Forelimb muscle (tissue), 1 donor: ENCODE results near the gene JOSD2. TPM values are rescaled to one million over a fixed set of nuclear protein-coding genes. Genes with fewer than 3 reads are reported as not detected.
"Not testable (repeated sequence)": the region's sequence is repeated elsewhere in the genome, so short reads cannot be mapped to it uniquely, and the experiment has no call there.

Experiments
- DNase-seq: peaks from one replicate; pipeline ENCODE4 v3.0.0-alpha.2; 2013; ENCODE audit warnings: low read depth
- polyA plus RNA-seq: library from polyadenylated mRNA; unstranded; fragments of 120-200 nt; gene quantifications from one replicate; pipeline ENCODE4 v1.2.1, GENCODE V29; 2013; ENCODE audit not compliant: insufficient read length

Gene JOSD2
- polyA plus RNA-seq, 1 donor: 24.6 TPM

GRCh38 chr19:50478901-50479715 lies 31.9 kb downstream of the JOSD2 start:
- no peak for DNase-seq

- no peak for DNase-seq
Observed at GRCh38 chr19:50477751-50478515, 33.1 kb downstream of the JOSD2 start.

- DNase-seq: no peak
Observed at GRCh38 chr19:50476907-50477238, 34.1 kb downstream of the JOSD2 start.

GRCh38 chr19:50476224-50476906 lies 34.6 kb downstream of the JOSD2 start, which contains the start of the genes EMC10 and GARIN5A:
Gene EMC10 (plus strand): TSS chr19:50476507. CDS start chr19:50476545, 38 bp downstream.
Gene GARIN5A (minus strand): TSS chr19:50476848. CDS start chr19:50476388, 460 bp downstream.
- DNase-seq: peak; percentile 70

GRCh38 chr19:50475736-50476223 lies 35.2 kb downstream of the JOSD2 start:
- DNase-seq: no peak

DNA sequence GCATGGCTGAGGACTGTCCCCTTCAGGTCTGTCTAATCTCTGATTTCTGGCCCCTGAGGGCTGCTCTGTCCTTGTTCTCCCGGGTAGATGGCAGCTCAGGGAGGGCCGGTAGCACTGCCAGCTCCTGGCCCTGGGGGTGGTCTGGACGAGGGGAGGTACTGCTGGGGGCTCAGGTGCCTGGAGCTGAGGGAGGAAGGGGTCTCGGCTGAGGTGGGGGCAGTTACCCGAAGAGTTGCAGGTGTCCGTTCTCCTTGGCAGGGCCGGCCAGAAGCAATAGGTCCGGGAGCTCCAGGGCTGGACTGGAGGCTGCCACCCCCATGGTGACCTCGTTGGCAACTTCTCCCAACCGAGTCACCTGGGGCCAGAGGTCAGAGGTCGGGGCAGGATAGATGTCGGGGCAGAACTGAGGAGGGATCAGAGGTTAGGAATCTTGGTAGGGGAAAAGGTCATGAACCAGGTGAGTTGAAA lies 35.9 kb downstream of the JOSD2 start:
- no peak for DNase-seq

DNA sequence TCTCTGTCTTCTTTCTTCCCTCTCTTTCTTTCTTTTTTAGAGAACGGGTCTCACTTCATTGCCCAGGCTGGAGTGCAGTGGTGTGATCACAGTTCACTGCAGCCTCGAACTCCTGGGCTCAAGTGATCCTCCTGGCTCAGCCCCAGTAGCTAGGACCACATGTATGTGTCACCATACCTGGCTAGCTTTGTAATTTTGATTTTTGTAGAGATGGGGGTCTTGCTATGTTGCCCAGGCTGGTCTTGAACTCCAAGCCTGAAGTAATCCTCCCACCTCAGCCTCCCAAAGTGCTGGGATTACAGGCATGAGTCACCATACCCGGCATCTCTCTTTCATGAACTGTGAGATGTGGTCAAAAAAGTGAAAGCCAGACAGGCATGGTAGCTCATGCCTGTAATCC lies 37.7 kb downstream of the JOSD2 start:
- DNase-seq: not testable (repeated sequence)

DNA sequence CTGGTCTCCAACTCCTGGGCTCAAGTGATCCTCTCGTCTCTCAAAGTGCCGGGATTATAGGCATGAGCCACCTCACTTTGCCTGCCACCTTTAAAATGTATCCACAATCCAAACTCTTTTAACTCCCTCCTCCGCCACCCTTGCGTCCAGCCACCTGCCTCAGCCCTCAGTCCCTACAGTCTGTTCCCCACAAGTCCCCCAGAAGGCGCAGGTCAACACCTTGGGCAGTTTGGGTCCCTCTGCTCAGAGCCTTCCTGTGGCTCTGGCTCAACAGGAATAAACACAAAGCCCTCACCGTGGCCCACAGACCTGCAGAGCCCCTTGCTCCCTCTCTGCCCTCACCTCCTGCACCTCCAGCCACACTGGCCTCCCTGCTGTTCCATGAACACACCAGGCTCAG lies 42.2 kb downstream of the JOSD2 start:
- no peak for DNase-seq

DNA sequence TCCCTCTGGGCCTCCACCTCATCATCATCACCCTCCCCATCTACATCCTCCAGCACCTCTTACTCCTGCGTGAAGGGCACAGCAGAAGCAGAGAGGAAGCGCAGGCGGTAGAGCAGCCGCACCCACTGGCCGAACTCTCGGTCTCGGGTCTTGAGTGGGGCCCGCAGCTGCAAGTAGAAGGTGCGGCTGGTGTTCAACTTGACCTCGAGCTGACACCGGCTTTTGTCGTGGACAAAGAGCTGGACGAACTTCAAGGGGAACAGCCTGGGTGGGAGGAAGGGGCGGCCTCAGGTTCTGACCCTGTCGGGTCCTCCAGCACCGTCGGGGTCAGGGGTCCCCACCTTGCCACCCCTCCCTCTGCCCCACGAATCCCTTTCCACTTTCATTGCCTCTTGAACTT lies 43.4 kb downstream of the JOSD2 start:
- DNase-seq: no peak

DNA sequence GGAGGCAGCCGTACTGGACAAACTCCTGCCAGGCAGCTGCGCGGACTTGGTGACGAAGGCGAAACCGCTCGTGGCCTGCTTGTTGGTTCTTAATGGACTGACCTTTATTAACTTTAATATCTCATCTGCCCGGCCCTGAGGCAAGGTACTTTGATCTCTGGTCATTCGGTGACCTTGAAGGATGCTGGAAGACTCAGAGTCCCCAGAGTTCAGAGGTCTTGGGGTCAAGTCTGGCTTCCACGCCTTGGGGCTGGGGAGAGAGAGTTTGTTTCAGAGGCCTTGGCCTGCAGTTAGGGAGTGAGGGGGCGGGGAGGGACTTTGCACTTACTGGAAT lies 44.3 kb downstream of the JOSD2 start:
- DNase-seq: no peak

- DNase-seq: no peak
Observed at GRCh38 chr19:50465986-50466705, 44.8 kb downstream of the JOSD2 start.

- DNase-seq: no peak
Observed at GRCh38 chr19:50465000-50465399, 46.0 kb downstream of the JOSD2 start.

DNA sequence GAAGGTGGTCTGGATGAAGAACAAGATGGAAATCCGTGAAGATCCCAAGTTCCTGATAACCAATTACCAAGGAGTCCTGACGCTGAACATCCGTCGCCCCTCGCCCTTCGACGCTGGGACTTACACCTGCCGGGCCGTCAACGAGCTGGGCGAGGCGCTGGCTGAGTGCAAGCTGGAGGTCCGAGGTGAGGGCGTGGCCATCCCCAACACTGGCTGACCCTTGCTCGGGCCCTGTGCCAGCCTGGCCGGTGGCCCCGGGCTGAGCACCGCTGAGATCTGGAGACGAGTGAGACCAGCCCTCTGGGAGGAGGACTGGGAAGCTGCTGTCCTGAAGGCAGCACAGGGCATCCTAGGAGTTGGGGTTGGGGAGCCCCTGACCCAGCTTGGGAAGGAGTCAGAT lies 46.6 kb downstream of the JOSD2 start:
- DNase-seq: no peak

GRCh38 chr19:50462970-50463369 lies 48.0 kb downstream of the JOSD2 start:
- no peak for DNase-seq

DNA sequence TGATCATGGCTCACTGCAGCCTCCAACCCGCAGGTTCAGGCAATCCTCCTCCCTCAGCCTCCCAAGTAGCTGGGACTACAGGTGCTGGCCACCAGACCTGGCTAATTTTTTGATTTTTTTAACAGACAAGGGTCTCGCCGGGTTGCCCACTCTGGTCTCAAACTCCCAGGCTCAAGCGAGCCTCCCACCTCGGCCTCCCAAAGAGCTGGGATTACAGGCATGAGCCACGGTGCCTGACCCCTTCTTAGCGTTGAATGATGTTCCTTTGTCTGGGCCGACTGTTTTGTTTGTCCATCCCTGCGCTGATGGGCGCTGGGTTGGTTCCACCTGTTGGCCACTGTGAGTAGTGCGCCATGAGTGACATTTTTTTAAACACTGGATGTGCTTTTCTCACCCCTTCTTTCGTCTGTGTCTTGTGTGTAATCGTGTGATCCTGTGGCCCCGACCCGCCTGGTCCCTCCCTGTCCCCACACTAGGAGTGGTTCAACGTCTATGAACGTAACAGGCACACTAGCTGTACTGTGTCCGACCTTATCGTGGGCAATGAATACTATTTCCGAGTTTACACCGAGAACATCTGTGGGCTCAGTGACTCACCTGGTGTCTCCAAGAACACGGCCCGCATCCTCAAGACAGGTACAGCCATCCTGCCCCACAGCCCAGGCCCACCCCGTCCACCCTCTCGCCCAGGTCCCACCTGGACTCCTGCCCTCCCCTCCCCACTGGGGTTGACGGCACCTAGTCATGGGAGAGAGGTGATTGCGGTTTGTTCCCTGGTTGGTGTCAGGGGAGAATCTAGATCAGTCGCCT lies 49.7 kb downstream of the JOSD2 start:
- DNase-seq: peak; percentile 41

DNA sequence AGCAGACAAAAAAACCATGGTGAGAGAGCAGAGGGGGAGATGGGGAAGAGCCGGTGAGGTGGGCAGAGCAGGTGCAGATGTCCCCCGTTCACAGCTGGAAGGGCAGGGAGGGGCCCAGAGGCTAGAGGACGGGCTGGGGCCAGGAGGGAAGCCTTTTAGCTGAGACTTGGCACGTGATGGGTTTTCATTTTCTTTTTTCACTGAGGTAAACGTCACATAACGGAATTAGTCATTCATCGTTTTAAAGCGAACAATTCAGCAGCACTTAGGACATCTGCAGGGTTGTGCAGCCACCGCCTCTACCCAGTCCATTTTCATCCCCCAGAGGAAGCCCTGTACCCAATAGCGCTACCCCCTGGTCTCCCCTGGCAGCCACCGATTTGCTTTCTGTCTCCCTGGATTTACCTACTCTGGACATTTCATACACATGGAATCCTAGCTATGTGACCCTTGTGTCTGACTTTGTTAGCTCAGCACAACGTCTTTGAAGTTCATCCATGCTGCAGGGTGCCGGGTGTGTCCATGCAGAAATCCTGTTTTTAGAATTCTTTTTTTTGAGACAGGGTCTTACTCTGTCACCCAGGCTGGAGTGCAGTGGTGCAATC lies 50.7 kb downstream of the JOSD2 start:
- no peak for DNase-seq

DNA sequence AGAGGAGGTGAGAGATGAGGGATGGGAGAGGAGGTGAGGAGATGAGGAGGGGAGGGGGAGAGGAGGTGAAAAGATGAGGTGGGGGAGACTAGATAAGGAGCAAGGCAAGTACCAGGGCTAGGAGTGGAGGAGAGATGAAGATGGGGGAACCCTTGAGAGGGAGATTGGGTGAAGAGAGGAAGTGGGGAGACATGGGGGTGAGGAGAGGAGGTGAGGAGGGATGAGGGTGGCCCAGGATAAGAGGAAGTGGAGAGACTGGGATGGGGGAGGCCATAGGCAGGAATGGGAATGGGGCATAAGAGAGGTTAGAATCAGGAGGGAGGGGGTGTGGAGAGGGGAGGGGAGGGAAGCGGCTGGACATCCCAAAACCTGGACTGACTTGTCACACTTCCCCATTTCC lies 51.4 kb downstream of the JOSD2 start:
- no peak for DNase-seq

GRCh38 chr19:50459067-50459456 lies 51.9 kb downstream of the JOSD2 start:
- no peak for DNase-seq

DNA sequence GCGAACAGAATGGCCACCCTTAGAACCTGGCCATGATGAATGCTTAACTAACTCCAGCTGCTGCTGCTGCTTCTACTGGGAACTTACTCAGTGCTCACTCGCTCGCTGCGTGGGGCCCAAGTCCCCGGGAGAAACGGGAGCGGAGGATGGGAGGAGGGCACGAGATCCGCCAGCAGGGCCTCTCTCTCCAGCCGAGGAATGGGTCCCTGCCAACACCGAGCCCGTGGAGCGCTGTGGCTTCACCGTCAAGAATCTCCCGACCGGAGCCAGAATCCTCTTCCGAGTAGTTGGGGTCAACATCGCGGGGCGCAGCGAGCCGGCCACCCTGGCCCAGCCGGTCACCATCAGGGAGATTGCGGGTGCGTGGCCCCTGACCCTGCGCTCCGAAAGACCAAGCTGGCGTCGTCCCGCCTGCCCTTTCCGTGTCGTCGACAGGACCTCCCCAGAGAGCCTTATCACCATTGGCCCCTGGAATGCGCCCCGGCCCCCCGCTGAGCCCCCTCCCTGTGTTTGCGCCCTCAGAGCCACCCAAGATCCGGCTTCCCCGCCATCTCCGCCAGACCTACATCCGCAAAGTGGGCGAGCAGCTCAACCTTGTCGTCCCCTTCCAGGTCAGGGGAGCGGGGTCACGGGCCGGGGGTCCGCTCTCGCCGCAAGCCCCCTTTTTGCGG lies 52.5 kb downstream of the JOSD2 start:
- no peak for DNase-seq

GRCh38 chr19:50457300-50457699 lies 53.7 kb downstream of the JOSD2 start:
- no peak for DNase-seq
